Vagina (tissue), 2 donors: Measurements from ENCODE around the gene JDP2.

ENCODE experiments used
- CTCF ChIP-seq, 3 experiments: fragments of 450-650 bp in 2 of 3; fragments of 200-600 bp in 1 of 3; sonication (generic) in 1 of 3; IDR thresholded peaks; one replicate each; pipeline ENCODE4 v1.5.1; 2017 to 2019; ENCODE audit warnings: antibody characterized with exemption in 3 of 3, mild to moderate bottlenecking in 2 of 3, moderate library complexity in 2 of 3
- POLR2AphosphoS5 ChIP-seq, 2 donors: sonication (generic); formaldehyde crosslinking; IDR thresholded peaks; one replicate each; pipeline ENCODE4 v1.9.0; 2017; ENCODE audit warnings: antibody characterized with exemption in 2 of 2, mild to moderate bottlenecking in 2 of 2, low read depth in 1 of 2; ENCODE audit not compliant: insufficient read depth in 1 of 2

GRCh38 chr14:75422169-75422568 lies 5.7 kb upstream of the JDP2 start:
- no peak for TF ChIP-seq CTCF (IDR thresholded peaks at IDR 0.05)
- TF ChIP-seq POLR2AphosphoS5 (IDR thresholded peaks at IDR 0.05; ENCODE audit: insufficient read depth in 1 of 2, low read depth in 1 of 2): peak in 1 of 2 donors; percentile 43
